ENCODE measurements around the gene ZFR2.
"Not testable (repeated sequence)": the region's sequence is repeated elsewhere in the genome, so short reads cannot be mapped to it uniquely, and the experiment has no call there.

The ZFR2 gene

GRCh38 chr19:3818466-3818865, 50.4 kb downstream of the ZFR2 start:
- no peak overlapping the region for H3K4me3 ChIP-seq (ENCODE audit: low read depth, low read length)
- peak; percentile 6 for DNase-seq (ENCODE audit: low read depth, low spot score)
- TF ChIP-seq CTCF (IDR thresholded peaks at IDR 0.05; ENCODE audit: low read depth, low read length): no peak
- in situ Hi-C loops (cut with HindIII; ENCODE audit: low sequenced_read_pairs): no loop called here

- in situ Hi-C loops (cut with HindIII; ENCODE audit: low sequenced_read_pairs): no loop called here
- no peak overlapping the region for H3K4me3 ChIP-seq (ENCODE audit: low read depth, low read length)
- DNase-seq (ENCODE audit: low read depth, low spot score): no peak
- no peak for TF ChIP-seq CTCF (IDR thresholded peaks at IDR 0.05; ENCODE audit: low read depth, low read length)
These were observed 51.1 kb downstream of the ZFR2 start for GRCh38 chr19:3817761-3818160.

GRCh38 chr19:3816566-3817218, 52.1 kb downstream of the ZFR2 start:
- in situ Hi-C loops (cut with HindIII; ENCODE audit: low sequenced_read_pairs): no loop called here
- TF ChIP-seq CTCF (IDR thresholded peaks at IDR 0.05; ENCODE audit: low read depth, low read length): no peak
- DNase-seq (ENCODE audit: low read depth, low spot score): no peak
- no peak overlapping the region for H3K4me3 ChIP-seq (ENCODE audit: low read depth, low read length)

- in situ Hi-C loops (cut with HindIII; ENCODE audit: low sequenced_read_pairs): not testable (repeated sequence)
These were observed 52.7 kb downstream of the ZFR2 start for GRCh38 chr19:3816148-3816547.

GRCh38 chr19:3814648-3815047, 54.2 kb downstream of the ZFR2 start:
- no peak for TF ChIP-seq CTCF (IDR thresholded peaks at IDR 0.05; ENCODE audit: low read depth, low read length)
- in situ Hi-C loops (cut with HindIII; ENCODE audit: low sequenced_read_pairs): no loop called here
- DNase-seq (ENCODE audit: low read depth, low spot score): no peak
- H3K4me3 ChIP-seq (ENCODE audit: low read depth, low read length): no peak overlapping the region

More at GRCh38 chr19:3816148-3816547, 52.7 kb downstream of the ZFR2 start:
- DNase-seq (ENCODE audit: low read depth, low spot score); H3K4me3 ChIP-seq (ENCODE audit: low read depth, low read length): not testable (repeated sequence)

GRCh38 chr19:3813473-3814392, 55.1 kb downstream of the ZFR2 start:
- in situ Hi-C loops (cut with HindIII; ENCODE audit: low sequenced_read_pairs): no loop called here
- no peak overlapping the region for H3K4me3 ChIP-seq (ENCODE audit: low read depth, low read length)
- no peak for DNase-seq (ENCODE audit: low read depth, low spot score)
- no peak for TF ChIP-seq CTCF (IDR thresholded peaks at IDR 0.05; ENCODE audit: low read depth, low read length)
